ENCODE data around the gene PCAT7. TPM values are rescaled to one million over a fixed set of nuclear protein-coding genes. Genes with fewer than 3 reads are reported as not detected.
A peak's percentile ranks its signal among the peaks of the same experiment; 100 is the strongest.
"Not testable (repeated sequence)": the region's sequence is repeated elsewhere in the genome, so short reads cannot be mapped to it uniquely, and the experiment has no call there.

Gene PCAT7
- total RNA-seq, 1 donor: under 0.01 TPM

GRCh38 chr9:94560237-94560636, 5.4 kb downstream of the PCAT7 start:
- no peak for DNase-seq (ENCODE audit: low read depth in 2 of 3, low spot score in 2 of 3)

GRCh38 chr9:94563548-94563947, 8.7 kb downstream of the PCAT7 start:
- DNase-seq (ENCODE audit: low read depth in 2 of 3, low spot score in 2 of 3): peak in 2 of 3 donors; percentile 5 to 44

- DNase-seq (ENCODE audit: low read depth in 2 of 3, low spot score in 2 of 3): not testable (repeated sequence)
Observed at GRCh38 chr9:94564279-94564678, 9.4 kb downstream of the PCAT7 start.

DNA sequence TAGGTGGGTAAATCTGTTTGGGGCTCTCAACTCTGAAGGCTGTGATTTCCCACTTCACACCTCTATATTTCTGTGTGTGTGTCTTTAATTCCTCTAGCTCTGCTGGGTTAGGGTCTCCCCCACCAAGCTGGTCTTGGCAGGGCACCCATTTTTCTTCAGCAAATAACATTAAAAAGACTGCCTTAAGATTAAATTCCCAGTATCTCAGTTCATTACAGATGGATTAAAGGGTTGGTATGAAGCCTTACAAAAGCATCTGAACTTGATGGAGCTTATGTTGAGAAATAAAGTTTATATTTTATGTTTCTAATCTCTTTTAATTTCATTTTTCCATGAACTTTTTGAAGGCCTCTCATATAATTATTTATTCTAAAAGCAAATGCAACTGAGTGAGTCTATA, 11.7 kb downstream of the PCAT7 start:
- DNase-seq (ENCODE audit: low read depth in 2 of 3, low spot score in 2 of 3): no peak

DNA sequence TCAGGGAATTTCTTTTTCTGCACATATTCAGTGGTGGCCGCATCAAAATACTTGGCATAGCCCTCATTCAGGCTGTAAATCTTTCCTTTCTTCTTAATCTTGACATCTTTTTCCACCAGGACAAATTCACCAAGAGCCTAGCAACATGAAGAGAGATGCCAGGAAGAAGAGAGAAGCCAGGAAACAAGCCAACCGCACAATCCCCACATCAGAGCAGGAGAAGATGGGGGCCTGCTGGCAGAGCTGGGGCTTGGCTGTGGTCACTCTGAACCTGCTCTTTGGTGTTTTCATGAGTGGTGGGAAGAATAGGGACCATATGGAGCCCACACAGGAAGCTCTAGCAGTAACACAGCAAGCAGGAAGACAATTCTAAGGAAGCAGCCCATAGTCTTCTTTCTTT, 12.4 kb downstream of the PCAT7 start:
- no peak for DNase-seq (ENCODE audit: low read depth in 2 of 3, low spot score in 2 of 3)

DNA sequence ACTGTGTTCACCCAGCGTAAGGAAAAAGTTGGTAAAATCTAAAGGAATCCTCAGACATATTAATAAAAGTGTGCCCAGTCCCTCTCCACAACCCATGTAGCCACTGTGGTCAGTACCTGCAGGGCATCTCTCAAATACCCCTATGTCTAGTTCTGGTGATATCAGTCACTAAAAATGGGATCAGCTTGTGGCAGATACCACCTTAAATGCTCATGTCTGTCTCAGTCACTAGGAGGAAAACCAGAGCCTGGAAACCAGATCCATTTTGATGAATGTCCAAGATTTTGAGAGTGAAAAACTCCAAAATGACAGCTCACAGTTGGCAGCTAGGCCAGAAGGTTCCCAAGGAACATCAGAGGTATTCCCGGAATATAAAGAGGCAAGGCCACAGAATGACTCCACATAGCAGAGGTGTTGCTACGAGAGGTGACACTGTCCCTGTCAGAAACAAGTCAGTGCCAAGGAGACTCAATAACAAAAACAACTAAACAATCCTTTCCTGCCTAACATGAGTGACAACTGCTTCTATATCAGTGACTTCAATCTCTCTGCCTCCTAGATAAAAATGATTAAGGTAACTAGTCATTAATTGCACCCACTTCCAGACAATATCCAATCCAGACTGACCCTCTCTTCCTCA, 13.5 kb downstream of the PCAT7 start:
- DNase-seq (ENCODE audit: low read depth in 2 of 3, low spot score in 2 of 3): no peak

GRCh38 chr9:94568972-94569712, 14.3 kb downstream of the PCAT7 start:
- no peak for DNase-seq (ENCODE audit: low read depth in 2 of 3, low spot score in 2 of 3)

DNA sequence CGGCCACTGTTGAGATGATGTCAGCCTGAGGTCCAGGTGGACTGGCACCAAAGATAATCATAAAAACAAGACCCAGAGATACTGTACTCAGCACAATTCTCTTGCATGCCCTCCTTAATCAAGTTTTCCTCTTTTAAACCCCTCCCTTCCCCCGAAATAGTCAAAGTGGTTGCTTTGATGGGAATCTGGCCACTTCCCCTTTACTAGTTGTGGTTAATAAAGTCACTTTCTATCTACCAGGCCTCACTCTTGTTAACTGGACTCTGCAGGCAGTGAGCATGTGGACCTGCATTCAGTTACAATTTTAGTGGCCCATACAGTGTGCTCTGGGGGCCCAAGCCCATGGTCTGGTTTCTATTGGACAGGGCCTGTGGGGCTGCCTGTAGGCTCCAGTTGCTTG, 21.2 kb downstream of the PCAT7 start:
- peak in 1 of 3 donors; percentile 4 for DNase-seq (ENCODE audit: low read depth in 2 of 3, low spot score in 2 of 3)

- no peak for DNase-seq (ENCODE audit: low read depth in 2 of 3, low spot score in 2 of 3)
Observed at GRCh38 chr9:94577036-94577435, 22.2 kb downstream of the PCAT7 start.

DNA sequence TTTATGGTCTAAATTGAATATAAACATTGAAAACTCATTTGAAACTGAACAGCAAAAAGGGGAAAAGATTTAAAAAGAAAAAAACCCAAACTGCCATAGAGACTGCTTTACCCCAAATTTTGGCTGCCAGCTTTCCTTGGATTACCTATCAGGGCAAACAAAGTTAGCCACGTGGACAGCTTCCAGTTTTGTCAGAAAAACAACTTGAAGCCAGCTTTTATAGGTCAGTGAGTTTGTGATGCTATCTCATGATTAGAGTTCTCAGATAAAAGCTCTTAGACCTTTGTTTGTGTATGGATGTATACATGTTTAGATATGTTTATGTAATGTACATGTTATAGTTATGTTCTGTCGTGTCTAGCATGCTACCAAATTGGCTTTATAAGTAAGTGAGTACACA, 22.7 kb downstream of the PCAT7 start:
- no peak for DNase-seq (ENCODE audit: low read depth in 2 of 3, low spot score in 2 of 3)

- no peak for DNase-seq (ENCODE audit: low read depth in 2 of 3, low spot score in 2 of 3)
Observed at GRCh38 chr9:94581728-94582127, 26.8 kb downstream of the PCAT7 start.

DNA sequence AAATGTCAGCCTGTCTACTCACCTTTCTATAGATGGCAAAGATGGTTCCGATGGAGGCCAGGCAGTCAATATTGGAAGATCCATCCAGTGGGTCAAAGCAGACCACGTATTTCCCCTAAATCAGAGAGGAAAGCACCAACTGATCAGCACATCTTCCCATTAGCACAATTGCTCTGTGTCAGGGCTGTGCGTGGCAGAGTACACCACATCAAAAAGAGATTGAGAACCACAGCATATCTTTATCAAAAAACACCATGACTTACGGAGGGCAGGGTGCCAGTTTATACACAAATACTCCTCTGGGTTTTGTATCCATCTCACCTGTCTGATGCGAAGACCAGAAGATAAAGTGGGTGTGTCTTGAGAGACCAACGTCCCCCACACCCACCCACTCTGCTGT, 29.7 kb downstream of the PCAT7 start:
- DNase-seq (ENCODE audit: low read depth in 2 of 3, low spot score in 2 of 3): no peak

GRCh38 chr9:94586316-94586715, 31.4 kb downstream of the PCAT7 start:
- DNase-seq (ENCODE audit: low read depth in 2 of 3, low spot score in 2 of 3): no peak

DNA sequence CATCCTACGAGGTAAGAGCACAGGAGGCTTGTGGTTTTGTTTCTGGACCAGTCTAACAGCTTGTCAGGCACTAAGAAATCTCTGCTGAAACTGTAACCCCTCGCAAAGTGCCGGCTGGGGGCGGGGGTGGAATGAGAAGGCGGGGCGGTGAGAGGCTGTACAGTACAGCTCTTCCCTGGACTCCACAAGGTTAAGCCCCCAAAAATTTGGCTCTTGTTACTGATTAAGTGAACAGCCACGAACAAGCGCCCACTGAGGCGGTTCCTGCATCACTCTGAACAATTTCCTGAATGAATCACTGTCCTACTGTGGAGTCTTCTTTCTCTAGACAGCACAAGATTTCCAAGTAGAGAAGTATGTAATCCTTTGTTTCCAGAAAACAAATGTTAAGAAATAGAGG, 31.9 kb downstream of the PCAT7 start:
- DNase-seq (ENCODE audit: low read depth in 2 of 3, low spot score in 2 of 3): no peak

- no peak for DNase-seq (ENCODE audit: low read depth in 2 of 3, low spot score in 2 of 3)
Observed at GRCh38 chr9:94588681-94589080, 33.8 kb downstream of the PCAT7 start.

GRCh38 chr9:94591046-94591545, 36.2 kb downstream of the PCAT7 start:
- not testable (repeated sequence) for DNase-seq (ENCODE audit: low read depth in 2 of 3, low spot score in 2 of 3)

- no peak for DNase-seq (ENCODE audit: low read depth in 2 of 3, low spot score in 2 of 3)
Observed at GRCh38 chr9:94591876-94592275, 37.0 kb downstream of the PCAT7 start.

GRCh38 chr9:94592683-94593082, 37.8 kb downstream of the PCAT7 start:
- not testable (repeated sequence) for DNase-seq (ENCODE audit: low read depth in 2 of 3, low spot score in 2 of 3)

DNA sequence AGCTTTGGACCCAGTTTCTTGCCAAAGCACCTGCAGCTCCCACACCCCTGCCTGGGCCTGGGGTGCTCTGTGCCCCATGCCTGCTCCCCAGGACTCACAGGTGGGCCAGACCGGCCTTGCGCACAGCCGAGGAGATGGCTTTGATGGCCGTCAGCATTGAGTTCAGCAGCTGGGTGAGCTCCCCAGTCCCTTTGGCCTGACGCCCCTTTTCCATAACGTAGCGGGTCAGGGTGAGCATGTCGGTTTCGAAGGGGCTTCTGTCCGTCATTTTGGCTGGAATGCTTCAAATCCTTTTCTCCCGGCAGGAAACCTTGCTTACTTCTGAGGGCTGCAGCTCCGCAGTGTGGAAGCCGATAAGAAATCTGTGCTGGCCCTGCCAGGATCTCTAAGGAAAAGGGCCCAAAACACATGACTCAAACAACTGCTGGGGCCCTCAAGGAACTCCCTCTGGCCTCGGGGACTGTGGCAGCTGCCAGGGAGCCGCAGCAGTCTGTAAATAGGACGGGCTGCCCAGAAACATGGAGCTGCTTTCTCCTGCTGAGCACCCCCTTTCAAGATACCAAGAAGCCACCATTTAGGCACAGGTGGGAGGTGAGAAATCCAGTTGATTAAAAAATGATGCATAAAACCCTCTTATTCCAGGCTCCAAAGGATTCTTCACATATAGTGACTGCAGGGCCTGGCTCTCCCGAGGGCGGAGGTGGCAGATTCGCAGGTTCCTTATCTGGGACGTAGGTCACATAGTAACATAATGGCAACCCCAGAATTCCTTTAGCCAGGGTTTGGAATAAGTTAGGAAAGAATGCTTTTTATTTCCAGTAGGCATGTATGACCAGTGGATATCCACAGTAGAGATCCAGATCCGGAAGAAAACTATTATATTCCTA, 38.8 kb downstream of the PCAT7 start, which contains the start of gene FBP2:
Gene FBP2, minus strand, starts transcription at position 366 of the 887 bp plus-strand sequence. Its CDS starts 98 bp downstream, at position 268.
- no peak for DNase-seq (ENCODE audit: low read depth in 2 of 3, low spot score in 2 of 3)

DNA sequence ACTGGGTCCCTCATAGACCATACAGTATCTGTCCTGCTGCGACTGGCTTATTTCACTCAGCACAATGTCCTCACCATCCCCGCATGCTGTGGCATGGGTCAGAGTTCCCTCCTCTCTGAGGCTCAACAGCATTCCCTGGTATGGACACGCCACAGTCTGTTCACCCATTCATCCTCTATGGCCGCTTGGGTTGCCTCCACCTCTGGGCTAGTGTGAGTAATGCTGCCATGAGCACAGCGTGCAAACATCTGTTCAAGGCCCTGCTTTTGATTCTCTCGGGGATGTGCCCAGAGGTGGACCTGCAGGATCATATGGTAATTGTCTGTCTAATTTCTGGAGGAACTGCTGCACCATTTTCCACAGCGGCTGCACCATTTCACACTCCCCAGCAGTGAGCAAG, 44.2 kb downstream of the PCAT7 start:
- no peak for DNase-seq (ENCODE audit: low read depth in 2 of 3, low spot score in 2 of 3)

DNA sequence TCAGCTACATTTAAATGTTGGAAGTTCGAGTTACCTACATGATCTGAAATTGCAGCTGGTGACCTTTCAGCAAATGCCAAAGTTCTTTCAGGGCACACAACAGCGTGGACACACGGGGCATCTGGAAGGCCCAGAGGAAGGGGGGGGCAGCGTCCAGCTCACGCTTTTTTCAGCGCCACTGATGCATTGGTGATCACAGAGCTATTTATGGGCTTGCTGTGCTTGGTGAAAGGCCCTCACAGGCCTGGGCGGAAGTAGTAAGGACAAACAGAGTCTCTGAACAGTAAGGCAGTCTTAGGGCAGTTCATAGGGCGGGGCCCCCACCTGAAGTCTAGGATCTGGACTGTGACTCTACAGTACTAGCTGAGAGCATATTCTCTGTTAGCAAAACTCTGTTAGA, 45.4 kb downstream of the PCAT7 start:
- DNase-seq (ENCODE audit: low read depth in 2 of 3, low spot score in 2 of 3): no peak

Data from hematopoietic multipotent progenitor cell (in vitro differentiated cells).